Gastroesophageal sphincter (tissue), 4 donors: Measurements from ENCODE around the gene CCDC7. TPM values are rescaled to one million over a fixed set of nuclear protein-coding genes. Genes with fewer than 3 reads are reported as not detected.
A peak's percentile ranks its signal among the peaks of the same experiment; 100 is the strongest.

ENCODE experiments used
- ATAC-seq: fragments of 150-250 bp; one replicate; pipeline ENCODE4 v1.9.1; 2016; ENCODE audit warnings: mild to moderate bottlenecking, moderate library complexity
- H3K27ac ChIP-seq, 4 donors: fragments of 200-600 bp; sonication (generic) in 3 of 4; 1 replicate in 3 of 4; 2 replicates in 1 of 4; pipeline ENCODE4 v1.5.1; 2016 to 2019
- H3K27me3 ChIP-seq: fragments of 200-600 bp; sonication (generic); one replicate; pipeline ENCODE4 v1.5.1; 2019
- H3K36me3 ChIP-seq, 2 donors: fragments of 200-600 bp; sonication (generic); one replicate each; pipeline ENCODE4 v1.5.1; 2019; ENCODE audit warnings: control low read depth in 1 of 2
- H3K4me1 ChIP-seq, 3 donors: fragments of 200-600 bp; sonication (generic); 1 replicate in 2 of 3; 2 replicates in 1 of 3; pipeline ENCODE4 v1.5.1; 2016 to 2019; ENCODE audit warnings: control low read depth in 2 of 3
- H3K4me3 ChIP-seq, 2 donors: fragments of 200-600 bp; sonication (generic); one replicate each; pipeline ENCODE4 v1.5.1; 2019; ENCODE audit warnings: mild to moderate bottlenecking in 1 of 2, moderate library complexity in 1 of 2
- H3K9me3 ChIP-seq, 3 donors: fragments of 200-600 bp; sonication (generic); one replicate each; pipeline ENCODE4 v1.5.1; 2017 to 2019; ENCODE audit warnings: control low read depth in 2 of 3
- CTCF ChIP-seq, 4 experiments: fragments of 200-600 bp in 2 of 4; fragments of 450-650 bp in 2 of 4; sonication (generic) in 1 of 4; IDR thresholded peaks; one replicate each; pipeline ENCODE4 v1.5.1; 2017 to 2019; ENCODE audit warnings: antibody characterized with exemption in 4 of 4, mild to moderate bottlenecking in 2 of 4, moderate library complexity in 2 of 4
- EP300 ChIP-seq: sonication (generic); formaldehyde crosslinking; IDR thresholded peaks from one replicate; pipeline ENCODE4 v1.6.1; 2017; ENCODE audit warnings: antibody characterized with exemption, mild to moderate bottlenecking
- POLR2A ChIP-seq, 2 donors: fragments of 450-650 bp; IDR thresholded peaks; one replicate each; pipeline ENCODE4 v1.6.1; 2017; ENCODE audit warnings: antibody characterized with exemption in 2 of 2, mild to moderate bottlenecking in 2 of 2, moderate library complexity in 1 of 2
- POLR2AphosphoS5 ChIP-seq: sonication (generic); formaldehyde crosslinking; IDR thresholded peaks from one replicate; pipeline ENCODE4 v1.6.1; 2017; ENCODE audit warnings: antibody characterized with exemption
- WGBS, 2 donors: methylation state at CpG; one replicate each; pipeline ENCODE4 v1.1.5; 2018; ENCODE audit warnings: low coverage in 1 of 2; 5-methylcytosine and 5-hydroxymethylcytosine counted together
- total RNA-seq, 4 donors: library from RNA; depleted of rRNA; stranded (reverse); fragments of >200 nt; gene quantifications; one replicate each; pipeline ENCODE4 v1.1.0, GENCODE V29; 2016

The CCDC7 gene
- total RNA-seq, 4 donors from 2014 or later, result 20.8 to 67.3 (median 36.0) TPM

GRCh38 chr10:32408690-32409089, 37.2 kb upstream of the CCDC7 start:
- Histone ChIP-seq H3K9me3 (no peaks in the 10 kb centered on the region), H3K27me3 (no peaks in the 10 kb centered on the region), H3K4me1 (peaks cover 4 to 25% (median 6%) of the 10 kb centered on the region in 3 donors), H3K4me3 (no peak overlapping the region), H3K27ac (no peak overlapping the region), H3K36me3 (no peaks in the 10 kb centered on the region)
- WGBS, 2 donors, result 79 to 82% methylated on average over 3 to 5 of the region's 5 CpGs
- no peak for TF ChIP-seq CTCF (IDR thresholded peaks at IDR 0.05)
- ATAC-seq, result no peak

- ATAC-seq, result no peak
These were observed 36.2 kb upstream of the CCDC7 start for GRCh38 chr10:32409741-32410140.

GRCh38 chr10:32410569-32410968, 35.4 kb upstream of the CCDC7 start:
- H3K9me3 ChIP-seq, result no peaks in the 10 kb centered on the region
- WGBS, 2 donors, result 60 to 94% methylated on average over 1 to 7 of the region's 8 CpGs
- H3K4me3 ChIP-seq, result no peak overlapping the region
- H3K27ac ChIP-seq, result no peak overlapping the region
- ATAC-seq, result no peak
- TF ChIP-seq EP300, result no peak
- peaks cover 4 to 30% (median 6%) of the 10 kb centered on the region in 3 donors for H3K4me1 ChIP-seq
- no peaks in the 10 kb centered on the region for H3K36me3 ChIP-seq
- no peaks in the 10 kb centered on the region for H3K27me3 ChIP-seq

More at GRCh38 chr10:32409741-32410140, 36.2 kb upstream of the CCDC7 start:
- TF ChIP-seq POLR2AphosphoS5 (no peak), CTCF (IDR thresholded peaks at IDR 0.05) (no peak), POLR2A (IDR thresholded peaks at IDR 0.05) (no peak), EP300 (no peak)
- Histone ChIP-seq H3K9me3 (no peaks in the 10 kb centered on the region), H3K27me3 (no peaks in the 10 kb centered on the region), H3K4me1 (peaks cover 4 to 30% (median 6%) of the 10 kb centered on the region in 3 donors), H3K27ac (no peak overlapping the region), H3K4me3 (no peak overlapping the region), H3K36me3 (no peaks in the 10 kb centered on the region)
- 81 to 100% methylated on average over 1 to 3 of the region's 3 CpGs for WGBS, 2 donors

- H3K27ac ChIP-seq, result peak overlapping the region; percentile 61 to 77 (median 72)
- TF ChIP-seq EP300, result no peak
- no peak for TF ChIP-seq CTCF (IDR thresholded peaks at IDR 0.05)
- TF ChIP-seq POLR2AphosphoS5, result no peak
- TF ChIP-seq POLR2A (IDR thresholded peaks at IDR 0.05), result no peak
- H3K4me1 ChIP-seq, result peaks cover 4 to 30% (median 6%) of the 10 kb centered on the region in 3 donors
- no peak overlapping the region for H3K4me3 ChIP-seq
- ATAC-seq, result no peak
- WGBS, 2 donors, result 29 to 45% methylated on average over 2 of the region's 2 CpGs
- H3K36me3 ChIP-seq, result no peaks in the 10 kb centered on the region
- H3K27me3 ChIP-seq, result no peaks in the 10 kb centered on the region
- no peaks in the 10 kb centered on the region for H3K9me3 ChIP-seq
These were observed 34.0 kb upstream of the CCDC7 start for GRCh38 chr10:32411797-32412498.

- peaks cover 7 to 35% (median 8%) of the 10 kb centered on the region in 3 donors for H3K4me1 ChIP-seq
- 20 to 29% methylated on average over 1 to 2 of the region's 2 CpGs for WGBS, 2 donors
- TF ChIP-seq CTCF (IDR thresholded peaks at IDR 0.05), result no peak
- TF ChIP-seq POLR2AphosphoS5, result no peak
- TF ChIP-seq POLR2A (IDR thresholded peaks at IDR 0.05), result no peak
- no peak for TF ChIP-seq EP300
- H3K27me3 ChIP-seq, result no peaks in the 10 kb centered on the region
- no peak overlapping the region for H3K4me3 ChIP-seq
- peak; percentile 48 for ATAC-seq
- H3K27ac ChIP-seq, result peak overlapping the region; percentile 61 to 77 (median 72)
- H3K9me3 ChIP-seq, result no peaks in the 10 kb centered on the region
- no peaks in the 10 kb centered on the region for H3K36me3 ChIP-seq
These were observed 33.5 kb upstream of the CCDC7 start for GRCh38 chr10:32412499-32412853.
